GM18861 (cell line): ENCODE results near the gene C19orf73.
"Not testable (repeated sequence)": the region's sequence is repeated elsewhere in the genome, so short reads cannot be mapped to it uniquely, and the experiment has no call there.

Source experiments
- ATAC-seq: cut with Tn5 transposase; IDR thresholded peaks from one replicate; pipeline ENCODE4 v1.9.1; 2021; ENCODE audit not compliant: unreplicated experiment

Gene C19orf73

DNA sequence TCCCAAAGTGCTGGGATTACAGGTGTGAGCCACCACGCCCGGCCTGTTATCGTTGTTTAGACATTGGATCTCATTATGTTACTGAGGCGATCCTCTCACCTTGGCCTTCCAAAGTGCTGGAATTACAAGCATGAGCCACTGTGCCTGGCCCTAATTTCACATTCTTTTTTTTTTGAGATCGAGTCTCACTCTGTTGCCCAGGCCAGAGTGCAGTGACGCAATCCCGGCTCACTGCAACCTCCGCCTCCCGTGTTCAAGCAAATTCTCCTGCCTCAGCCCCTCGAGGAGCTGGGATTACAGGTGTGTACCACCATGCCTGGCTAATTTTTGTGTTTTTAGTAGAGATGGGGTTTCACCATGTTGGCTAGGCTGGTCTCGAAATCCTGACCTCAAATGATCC, 4.3 kb upstream of the C19orf73 start:
- ATAC-seq, result not testable (repeated sequence)

DNA sequence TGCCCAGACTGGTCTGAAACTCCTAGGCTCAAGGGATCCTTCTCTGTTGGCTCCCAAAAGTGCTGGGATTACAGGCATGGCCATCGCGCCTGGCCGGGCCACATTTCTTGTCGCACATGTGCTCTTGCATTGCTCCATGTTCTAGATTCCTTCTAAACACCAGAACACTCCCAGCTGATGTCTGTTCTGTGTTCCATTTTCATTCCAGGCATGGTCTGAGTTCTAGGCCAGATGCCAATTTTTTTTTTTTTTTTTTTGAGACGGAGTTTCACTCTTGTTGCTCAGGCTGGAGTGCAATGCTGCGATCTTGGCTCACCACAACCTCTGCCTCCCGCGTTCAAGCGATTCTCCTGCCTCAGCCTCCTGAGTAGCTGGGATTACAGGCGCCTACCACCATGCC, 2.9 kb upstream of the C19orf73 start:
- not testable (repeated sequence) for ATAC-seq

DNA sequence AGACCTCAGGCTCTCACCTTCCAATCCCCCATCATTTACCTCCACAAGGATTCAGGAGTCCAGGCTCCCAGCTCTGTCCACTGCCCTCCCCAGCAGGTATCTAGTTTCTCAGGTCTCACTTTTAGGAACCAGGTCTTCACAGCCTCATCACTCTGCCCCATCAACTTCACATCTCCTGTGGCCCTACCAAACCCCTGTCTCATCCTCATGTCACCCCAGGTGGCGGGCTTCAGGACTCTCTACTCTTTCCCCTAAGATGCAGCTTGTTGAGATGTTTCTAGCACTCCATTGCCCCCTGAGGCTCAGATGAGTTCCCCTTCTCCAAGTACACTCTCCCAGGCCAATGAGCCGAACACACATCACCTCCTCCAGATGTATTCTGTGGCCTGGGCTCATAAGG, 1.9 kb upstream of the C19orf73 start:
- no peak for ATAC-seq

DNA sequence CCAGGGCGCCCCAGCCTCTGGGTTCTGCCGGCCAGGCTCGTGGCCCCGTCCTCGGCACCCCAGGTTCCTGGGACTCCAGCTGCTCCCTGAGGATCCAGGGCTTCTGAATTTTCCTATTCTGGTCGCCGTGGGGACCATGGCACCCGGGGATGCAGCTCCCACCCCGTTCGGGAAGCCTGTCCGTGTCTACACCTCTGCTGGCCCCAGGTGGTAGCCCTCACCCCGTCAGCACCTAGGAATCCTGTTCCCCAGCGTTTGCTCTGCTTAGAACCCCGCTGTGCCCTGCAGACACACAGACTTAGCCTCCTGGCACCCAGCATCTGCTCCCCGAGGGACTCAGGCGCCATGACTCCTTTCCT, 1.4 kb upstream of the C19orf73 start:
- ATAC-seq, result no peak

DNA sequence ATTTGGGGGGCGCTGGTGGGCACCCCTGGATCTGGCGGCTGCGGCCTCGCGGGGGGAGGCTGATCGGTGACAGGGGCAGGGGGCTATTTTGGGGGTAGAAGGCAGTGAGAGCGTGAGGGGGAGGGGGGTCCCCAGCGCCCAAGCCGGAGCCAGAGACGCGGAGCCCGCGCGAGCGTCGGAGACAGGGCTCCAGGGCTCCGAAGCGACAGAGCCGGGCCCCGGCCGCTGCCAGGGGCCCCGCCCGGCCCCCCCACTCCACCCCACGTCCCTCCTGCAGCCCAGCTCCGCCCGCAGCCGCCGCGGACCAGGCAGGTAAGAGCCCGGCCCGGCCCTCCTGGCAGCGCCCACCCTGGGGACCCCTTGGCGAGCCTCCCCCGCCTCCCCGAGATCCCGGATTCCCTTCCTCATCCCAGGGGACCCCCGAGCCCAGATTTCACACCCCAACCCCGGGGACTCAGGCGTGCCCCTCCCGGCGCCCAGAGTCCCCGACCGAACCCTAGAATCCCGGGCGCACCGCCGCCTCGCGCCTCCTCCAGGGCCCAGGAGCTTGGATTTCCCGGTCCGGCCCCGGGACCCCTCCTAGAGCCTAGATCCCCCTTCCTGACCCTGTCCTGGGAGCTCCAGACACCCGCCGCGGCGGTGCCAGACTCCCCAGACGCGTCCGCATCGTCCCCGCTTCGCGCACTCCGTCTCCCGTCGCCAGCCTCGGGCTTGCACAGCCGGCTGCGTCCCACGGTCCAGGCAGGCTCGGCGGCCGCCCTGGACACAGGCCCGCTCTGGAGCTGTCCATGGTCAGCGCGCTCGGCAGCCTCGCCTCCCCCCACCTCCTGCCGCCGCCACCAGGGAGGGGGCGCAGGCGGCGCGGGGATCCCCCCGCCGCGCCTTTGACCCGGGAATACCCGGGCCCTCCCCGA, 725 bp upstream of the C19orf73 start, which contains the start of gene PPFIA3:
TSS of gene PPFIA3 (plus strand) at position 134 of the 914 bp plus-strand sequence. CDS start 8,330 bp downstream, outside the sequence.
- no peak for ATAC-seq

DNA sequence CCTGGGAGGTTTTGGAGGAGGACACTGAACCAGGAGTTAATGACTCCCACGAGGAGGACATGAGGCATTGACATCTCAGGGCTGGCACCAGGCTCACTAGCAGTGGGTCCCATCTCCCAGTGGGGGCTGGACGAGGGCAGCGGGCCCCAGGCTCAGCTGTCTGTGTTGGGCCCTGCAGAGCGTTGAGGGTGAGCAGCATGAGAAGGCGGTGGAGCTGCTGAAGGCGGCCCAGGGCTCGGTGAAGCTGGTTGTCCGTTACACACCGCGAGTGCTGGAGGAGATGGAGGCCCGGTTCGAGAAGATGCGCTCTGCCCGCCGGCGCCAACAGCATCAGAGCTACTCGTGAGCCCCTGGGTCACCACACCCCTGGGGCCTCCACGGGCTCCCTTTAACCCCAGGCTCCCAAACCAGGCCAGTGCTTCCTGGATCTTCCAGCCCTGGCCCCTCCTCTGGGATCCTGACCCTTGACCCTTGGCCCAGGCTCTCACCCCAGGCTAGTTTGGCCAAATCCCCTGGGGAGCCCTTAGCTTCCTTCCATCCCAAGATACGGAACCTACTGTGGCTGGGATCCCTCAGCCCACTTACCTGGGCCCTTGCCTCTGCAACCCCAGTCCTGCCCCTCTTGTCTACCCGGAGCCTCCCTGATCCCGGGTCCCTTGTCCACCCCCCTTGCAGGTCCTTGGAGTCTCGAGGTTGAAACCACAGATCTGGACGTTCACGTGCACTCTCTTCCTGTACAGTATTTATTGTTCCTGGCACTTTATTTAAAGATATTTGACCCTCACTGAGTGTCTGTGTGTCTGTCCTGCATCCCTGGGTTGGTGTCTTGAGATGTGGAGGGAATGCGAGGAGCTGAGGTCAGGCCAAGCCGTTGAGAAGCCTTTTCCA, 1.0 kb downstream of the C19orf73 start:
- ATAC-seq, result no peak

DNA sequence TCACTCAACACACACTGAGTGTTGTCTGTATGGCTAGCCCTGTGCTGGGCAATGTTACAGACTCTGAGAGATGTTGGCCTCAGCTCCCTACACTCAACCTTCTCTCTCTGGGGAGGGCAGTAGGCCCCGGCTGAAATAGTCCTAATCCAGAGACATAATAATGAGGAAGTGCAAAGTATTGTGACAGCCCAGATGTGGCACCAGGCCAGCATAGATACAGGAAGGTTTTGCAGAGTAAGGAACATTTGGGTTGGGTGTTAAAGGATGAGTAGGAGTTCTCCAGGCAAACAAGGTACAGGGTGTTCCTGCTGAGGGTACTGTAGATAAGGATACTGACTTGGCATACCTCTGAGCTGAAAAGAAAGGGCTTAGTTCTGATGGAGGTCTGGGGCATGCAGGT, 2.4 kb downstream of the C19orf73 start:
- ATAC-seq, result no peak

DNA sequence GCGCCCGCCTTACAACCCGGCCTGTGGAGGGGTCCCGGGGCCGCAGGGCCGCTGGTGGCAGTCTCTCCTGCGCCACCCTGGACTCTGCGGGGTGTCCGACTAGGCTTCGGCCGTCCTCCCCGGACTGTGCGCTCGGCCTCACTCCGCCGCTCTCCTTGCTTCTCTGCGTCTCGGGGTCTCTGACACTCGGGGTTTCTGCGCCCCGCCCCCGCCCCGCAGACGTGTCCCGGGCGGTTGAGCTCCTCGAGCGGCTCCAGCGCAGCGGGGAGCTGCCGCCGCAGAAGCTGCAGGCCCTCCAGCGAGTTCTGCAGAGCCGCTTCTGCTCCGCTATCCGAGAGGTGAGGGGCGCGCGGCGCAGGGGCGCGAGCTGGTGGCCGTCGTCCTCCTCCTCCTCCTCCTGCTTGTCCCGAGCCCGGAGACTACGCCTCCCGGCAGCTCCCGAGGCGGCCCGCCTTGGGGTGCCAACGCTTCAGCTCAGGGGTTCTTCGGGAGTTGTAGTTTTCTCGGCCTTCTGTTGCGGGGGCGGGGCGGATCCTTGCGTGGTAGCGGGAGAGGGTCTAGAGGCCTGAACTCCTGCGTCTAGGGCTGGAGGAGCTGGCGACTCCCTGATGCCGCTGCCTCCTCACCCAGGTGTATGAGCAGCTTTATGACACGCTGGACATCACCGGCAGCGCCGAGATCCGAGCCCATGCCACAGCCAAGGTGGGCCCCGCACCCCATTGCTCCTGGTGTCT, 4.1 kb downstream of the C19orf73 start:
- ATAC-seq, result no peak

DNA sequence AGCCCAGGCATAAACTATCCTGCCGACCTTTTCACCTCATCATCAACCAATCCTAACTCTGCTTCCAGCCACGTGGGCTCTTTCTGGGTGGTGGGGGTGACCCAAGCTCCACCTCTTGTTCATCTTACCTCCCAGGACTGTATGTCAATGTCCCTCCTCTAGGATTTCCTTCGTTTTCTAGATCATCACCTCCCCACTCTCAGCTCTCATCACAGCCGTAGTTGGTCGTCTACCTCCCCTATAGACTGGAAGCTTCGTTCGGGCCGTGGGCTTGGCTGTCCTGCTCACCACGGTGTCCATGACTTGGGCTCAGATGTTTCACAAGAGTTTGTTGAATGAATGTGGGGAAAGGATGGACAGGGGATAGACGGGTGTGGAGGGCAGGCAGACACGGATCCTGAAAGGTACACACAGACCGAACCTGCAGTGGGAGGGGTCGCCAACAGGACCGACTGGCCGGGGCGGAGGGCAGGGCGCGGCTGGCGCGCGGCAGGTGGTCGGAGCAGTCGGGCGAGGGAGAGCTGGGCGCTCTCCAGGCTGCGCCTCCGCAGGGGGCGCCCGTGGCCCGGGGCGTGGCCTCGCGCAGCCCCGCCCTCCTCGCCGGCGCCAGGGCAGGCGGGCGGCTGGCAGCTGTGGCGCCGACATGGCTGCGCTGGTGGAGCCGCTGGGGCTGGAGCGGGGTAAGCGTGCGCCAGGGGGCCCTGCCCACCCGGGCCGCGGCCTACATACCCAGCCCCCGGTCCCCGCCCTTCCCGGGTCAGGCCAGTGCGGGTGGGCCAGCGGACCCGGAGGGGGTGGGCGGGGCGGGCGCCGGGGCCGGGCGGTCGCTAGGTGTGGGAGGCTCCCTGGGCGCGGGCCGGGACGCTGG, 4.9 kb downstream of the C19orf73 start, which contains the start of gene LIN7B:
TSS of gene LIN7B (plus strand) at position 609 of the 868 bp plus-strand sequence. CDS start at position 644, 35 bp downstream.
- ATAC-seq, result peak; percentile 39

DNA sequence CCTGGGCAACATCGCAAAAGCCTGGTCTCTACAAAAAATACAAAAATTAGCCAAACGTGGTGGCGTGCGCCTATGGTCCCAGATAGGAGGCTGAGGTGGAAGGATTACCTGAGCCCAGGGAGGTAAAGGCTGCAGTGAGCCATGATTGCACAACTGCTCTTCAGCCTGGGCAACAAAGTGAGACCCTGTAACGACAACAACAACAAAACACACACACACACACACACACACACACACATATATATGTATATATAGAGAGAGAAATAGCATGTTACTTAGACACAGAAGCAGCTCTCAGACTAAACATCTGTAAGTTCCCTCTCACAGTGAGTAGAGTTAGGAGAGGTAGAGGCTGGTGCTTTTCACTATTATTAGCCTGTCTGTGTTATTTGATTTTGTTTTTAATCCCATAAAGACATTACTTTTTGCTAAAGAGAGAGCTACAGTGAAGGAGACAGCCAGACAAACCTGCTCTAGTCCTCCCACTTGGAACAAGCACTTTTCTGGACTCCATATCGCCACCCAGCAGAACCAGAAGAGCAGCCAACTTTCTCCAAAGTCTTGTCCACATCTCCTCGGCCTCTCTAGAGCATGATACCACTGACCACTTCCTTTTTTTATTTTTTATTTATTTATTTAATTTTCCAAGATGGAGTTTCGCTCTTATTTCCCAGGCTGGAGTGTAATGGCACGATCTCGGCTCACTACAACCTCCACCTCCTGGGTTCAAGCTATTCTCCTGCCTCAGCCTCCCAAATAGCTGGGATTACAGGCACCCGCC, 7.5 kb downstream of the C19orf73 start:
- ATAC-seq, result no peak

DNA sequence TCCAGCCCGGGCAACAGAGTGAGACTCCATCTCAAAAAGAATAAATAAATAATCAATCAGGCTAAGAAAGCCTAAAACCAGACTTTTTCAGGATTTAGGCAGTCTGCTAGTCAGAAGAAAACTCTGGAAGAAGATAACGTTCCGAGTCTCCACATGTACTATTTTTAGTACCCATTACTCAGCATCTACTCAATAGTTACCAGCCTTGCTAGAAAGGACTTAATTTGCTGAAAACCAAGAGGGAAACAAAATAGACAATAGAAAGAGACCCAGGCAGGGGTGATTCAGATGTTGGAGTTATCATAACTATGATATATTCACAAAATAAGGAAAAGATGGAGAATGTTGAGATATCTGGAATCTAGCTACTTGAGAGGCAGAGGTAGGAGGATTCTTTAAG, 8.4 kb downstream of the C19orf73 start:
- no peak for ATAC-seq

DNA sequence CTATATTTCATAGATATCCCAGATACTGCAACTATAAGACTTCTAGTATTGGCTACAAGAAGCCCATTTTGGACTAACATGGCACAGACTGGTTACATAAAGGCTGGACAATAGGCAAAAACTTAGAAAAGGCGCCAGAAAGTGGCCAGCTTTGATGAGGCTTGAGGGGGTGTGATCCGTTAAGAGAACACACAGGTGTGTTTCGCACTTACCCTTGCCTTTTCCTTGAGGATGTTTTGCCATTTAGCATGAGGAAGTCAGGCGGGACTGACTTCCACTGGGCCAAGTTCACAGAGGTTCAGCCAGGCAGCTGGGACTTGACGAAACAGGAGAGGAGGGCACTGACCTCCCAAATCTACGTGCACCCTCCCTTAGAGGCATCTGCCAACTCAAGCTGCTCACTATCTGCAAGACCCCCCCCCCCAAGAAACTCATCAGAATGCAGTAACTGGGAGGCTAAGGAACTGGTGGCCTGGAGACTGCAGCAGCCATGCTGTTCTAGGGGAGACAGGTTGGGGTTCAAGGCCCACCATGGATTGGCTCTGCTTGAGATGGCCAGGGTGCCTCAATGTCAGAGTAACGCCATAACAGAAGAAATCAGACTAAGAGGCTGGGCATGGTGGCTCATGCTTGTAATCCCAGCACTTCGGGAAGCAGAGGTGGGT, 9.2 kb downstream of the C19orf73 start:
- ATAC-seq, result no peak

DNA sequence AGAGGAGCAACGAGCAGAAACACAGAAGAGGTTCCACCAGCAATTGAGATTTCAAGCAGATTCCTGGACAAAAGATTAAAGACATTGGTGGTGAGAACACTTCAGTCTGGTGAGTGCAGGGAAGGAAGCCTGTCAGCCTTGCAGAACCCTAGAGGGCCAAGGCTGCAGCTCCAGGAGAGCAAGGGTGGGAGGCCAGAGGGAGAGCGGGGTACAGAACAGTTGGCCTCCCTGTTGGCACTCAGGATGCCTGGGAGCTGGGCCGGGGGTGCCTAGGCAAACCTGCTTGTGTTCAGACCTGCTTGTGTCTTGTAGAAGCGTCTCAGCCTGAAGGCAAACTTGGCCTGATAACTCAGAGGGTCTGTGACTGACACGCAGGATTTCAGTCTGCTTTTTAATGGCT, 9.9 kb downstream of the C19orf73 start:
- ATAC-seq, result no peak

DNA sequence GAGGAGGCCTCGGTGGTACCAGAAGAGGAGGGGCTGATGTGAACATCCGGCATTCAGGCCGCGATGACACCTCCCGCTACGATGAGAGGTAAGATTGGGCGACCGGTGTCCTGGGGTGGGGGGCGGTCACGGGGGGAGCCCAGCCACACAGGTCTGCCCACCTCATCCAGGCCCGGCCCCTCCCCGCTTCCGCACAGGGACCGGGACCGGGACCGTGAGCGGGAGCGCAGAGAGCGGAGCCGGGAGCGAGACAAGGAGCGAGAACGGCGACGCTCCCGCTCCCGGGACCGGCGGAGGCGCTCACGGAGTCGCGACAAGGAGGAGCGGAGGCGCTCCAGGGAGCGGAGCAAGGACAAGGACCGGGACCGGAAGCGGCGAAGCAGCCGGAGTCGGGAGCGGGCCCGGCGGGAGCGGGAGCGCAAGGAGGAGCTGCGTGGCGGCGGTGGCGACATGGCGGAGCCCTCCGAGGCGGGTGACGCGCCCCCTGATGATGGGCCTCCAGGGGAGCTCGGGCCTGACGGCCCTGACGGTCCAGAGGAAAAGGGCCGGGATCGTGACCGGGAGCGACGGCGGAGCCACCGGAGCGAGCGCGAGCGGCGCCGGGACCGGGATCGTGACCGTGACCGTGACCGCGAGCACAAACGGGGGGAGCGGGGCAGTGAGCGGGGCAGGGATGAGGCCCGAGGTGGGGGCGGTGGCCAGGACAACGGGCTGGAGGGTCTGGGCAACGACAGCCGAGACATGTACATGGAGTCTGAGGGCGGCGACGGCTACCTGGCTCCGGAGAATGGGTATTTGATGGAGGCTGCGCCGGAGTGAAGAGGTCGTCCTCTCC, 11.1 kb downstream of the C19orf73 start:
- ATAC-seq, result no peak

DNA sequence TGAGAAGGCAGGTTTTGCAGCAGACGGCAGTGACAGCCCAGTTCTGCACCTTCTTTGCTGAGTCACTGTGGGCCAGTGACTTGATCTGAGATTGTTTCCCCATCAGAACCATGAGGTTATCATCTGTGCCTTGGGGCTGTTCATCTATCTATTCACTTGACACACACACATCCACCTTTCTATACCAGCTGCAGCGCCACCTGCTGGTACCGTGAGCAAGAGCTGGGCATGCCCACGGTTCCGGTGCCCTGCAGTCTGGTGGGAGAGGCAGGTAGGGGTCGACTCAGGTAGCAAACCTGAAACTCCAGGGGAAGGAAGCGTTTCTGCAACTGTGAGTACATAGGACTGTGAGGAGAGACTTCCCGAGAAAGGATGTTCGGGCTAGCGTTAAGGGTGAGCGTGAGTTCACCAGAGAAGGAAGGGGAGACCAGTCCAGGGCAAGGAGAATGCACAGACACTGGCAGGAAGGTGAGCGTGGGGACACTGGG, 12.3 kb downstream of the C19orf73 start:
- ATAC-seq, result no peak

DNA sequence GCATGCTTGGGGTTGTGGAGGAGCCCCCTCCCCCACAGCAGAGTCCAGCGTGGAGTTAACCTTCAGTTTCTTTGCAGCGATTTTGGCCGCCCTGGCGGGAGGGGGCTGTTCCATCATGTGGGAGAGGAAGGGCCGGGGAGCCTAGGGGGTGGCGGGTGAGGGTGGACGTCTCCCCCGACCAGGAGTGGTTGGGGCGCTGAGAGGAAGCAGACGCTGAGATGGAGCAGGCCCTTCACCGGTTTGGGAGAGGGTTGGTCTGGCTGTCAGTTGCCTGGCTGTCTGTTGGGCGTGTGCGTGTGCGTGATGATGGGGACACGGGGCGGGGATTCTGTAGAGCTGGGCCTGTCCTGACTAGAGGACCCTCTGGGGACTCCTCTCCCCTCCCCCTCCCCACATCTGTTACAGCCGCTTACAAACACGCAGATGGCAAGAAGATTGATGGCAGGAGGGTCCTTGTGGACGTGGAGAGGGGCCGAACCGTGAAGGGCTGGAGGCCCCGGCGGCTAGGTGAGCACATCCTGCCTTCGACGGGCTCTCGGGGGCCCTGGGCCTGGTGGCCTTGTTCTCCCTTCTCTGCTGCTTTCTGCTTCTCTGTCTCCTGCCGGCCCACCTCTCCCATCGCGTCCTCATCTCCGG, 14.6 kb downstream of the C19orf73 start:
- no peak for ATAC-seq
